Skeletal muscle cell (primary cell): Measurements from ENCODE around the gene FADS3.

Source experiments
- DNase-seq: peaks from one replicate; pipeline ENCODE4 v3.0.0-alpha.2; 2010; ENCODE audit warnings: low read depth
- H3K4me3 ChIP-seq: 2 replicates; pipeline ENCODE4 v1.5.1; 2011; ENCODE audit warnings: low read depth, mild to moderate bottlenecking, control low read depth, low read length, moderate library complexity

FADS3 gene

DNA sequence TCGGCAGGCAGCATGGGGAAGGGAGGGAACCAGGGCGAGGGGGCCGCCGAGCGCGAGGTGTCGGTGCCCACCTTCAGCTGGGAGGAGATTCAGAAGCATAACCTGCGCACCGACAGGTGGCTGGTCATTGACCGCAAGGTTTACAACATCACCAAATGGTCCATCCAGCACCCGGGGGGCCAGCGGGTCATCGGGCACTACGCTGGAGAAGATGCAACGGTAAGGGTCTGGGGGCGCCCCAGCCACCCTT is 63.0 kb downstream of the FADS3 start:
- DNase-seq = no peak
- H3K4me3 ChIP-seq = peak overlapping the region; percentile 94

DNA sequence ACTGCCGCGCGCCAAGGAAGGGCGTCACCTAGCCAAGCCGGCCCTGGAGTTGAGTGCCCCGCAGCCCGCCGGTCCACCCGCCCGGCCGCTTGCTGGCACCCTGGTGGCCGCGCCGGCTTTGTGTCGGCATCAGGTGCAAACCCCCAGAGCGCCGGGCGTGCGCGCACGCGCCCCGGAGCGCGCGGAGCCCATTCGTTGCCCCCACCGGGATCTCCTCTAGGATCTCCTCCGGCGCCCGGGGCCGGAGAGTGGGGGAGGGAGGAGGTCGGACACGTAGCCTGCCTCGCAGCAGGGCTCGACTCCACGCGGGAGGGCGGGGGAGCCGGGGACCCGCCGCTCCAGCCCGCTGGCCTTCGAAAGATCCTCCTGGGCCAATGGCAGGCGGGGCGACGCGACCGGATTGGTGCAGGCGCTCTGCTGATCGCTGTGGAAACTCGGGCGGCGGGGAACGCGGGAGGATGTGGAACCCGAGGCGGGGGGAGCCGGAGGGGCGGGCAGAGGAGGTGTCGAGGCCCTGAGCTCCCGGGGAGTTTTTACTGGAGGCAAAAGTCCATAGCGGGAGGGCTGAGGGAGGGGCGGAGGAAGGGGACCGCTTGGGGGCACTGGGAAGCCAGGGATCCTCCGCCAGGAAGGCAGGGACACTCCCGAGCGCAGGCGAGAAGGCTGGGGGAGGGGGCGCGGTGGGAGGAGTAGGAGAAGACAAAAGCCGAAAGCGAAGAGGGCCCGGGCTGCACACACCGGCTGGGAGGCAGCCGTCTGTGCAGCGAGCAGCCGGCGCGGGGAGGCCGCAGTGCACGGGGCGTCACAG is 63.6 kb downstream of the FADS3 start, which contains the start of gene FADS2:
TSS of gene FADS2 (plus strand) at position 730 of the 808 bp plus-strand sequence. CDS start 91 bp downstream, outside the sequence.
- peak; percentile 92 for DNase-seq
- H3K4me3 ChIP-seq = peak within 1 kb of the TSS; percentile 94

DNA sequence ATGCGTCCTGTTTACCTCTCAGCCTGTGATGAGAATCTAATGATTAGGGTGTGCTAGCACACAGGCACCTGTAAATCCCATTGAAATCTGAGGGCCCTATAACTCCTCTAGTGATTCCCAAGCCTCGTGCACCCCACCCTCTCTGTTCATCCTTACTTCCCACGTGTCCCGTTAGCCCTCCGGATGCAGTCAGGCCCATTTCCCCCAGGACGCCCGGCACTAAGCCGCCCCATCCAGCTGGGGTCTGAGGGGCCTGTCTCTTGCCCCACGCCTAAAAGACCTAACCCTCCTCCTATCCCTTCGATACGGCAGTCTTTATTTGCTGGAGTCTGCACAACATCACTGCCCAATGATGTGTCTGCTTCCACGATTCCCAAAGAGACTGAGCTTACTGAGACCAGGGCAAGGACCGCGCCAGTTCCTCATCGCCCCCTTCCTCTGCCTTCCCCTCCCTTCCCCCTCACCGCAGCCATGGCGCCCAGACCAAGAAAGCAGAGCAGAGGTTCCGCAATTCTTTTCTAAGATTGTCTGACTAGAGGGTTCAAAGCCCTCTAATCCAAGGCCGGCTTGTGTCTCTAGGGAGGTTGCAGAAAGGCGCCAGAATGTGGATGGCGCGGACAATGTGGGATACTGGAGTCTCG is 64.3 kb downstream of the FADS3 start:
- DNase-seq = no peak
- peak overlapping the region; percentile 94 for H3K4me3 ChIP-seq
